HG02642 (cell line): ENCODE results near the gene CASQ2.

Experiments used
- ATAC-seq: cut with Tn5 transposase; IDR thresholded peaks from one replicate; pipeline ENCODE4 v1.9.1; 2021; ENCODE audit warnings: mild to moderate bottlenecking; ENCODE audit not compliant: unreplicated experiment, poor library complexity

CASQ2 gene

GRCh38 chr1:115768549-115768948 is at the start of gene CASQ2:
Gene CASQ2, minus strand, starts transcription at chr1:115768714. Its CDS starts 173 bp downstream, at chr1:115768541.
- ATAC-seq = no peak

GRCh38 chr1:115815694-115816093 is 47.2 kb upstream of the CASQ2 start:
- no peak for ATAC-seq

- no peak for ATAC-seq
Observed at GRCh38 chr1:115814685-115815398, 46.3 kb upstream of the CASQ2 start.

GRCh38 chr1:115813727-115814126 is 45.2 kb upstream of the CASQ2 start:
- no peak for ATAC-seq

GRCh38 chr1:115811140-115811828 is 42.8 kb upstream of the CASQ2 start:
- no peak for ATAC-seq

- ATAC-seq = no peak
Observed at GRCh38 chr1:115810609-115811008, 42.1 kb upstream of the CASQ2 start.

- ATAC-seq = no peak
Observed at GRCh38 chr1:115809847-115810246, 41.3 kb upstream of the CASQ2 start.

GRCh38 chr1:115809076-115809475 is 40.6 kb upstream of the CASQ2 start:
- ATAC-seq = no peak

GRCh38 chr1:115807723-115808122 is 39.2 kb upstream of the CASQ2 start:
- no peak for ATAC-seq

GRCh38 chr1:115805597-115805996 is 37.1 kb upstream of the CASQ2 start:
- no peak for ATAC-seq

GRCh38 chr1:115802416-115802815 is 33.9 kb upstream of the CASQ2 start:
- no peak for ATAC-seq

GRCh38 chr1:115797486-115797885 is 29.0 kb upstream of the CASQ2 start:
- no peak for ATAC-seq

GRCh38 chr1:115796897-115797296 is 28.4 kb upstream of the CASQ2 start:
- ATAC-seq = no peak

GRCh38 chr1:115796036-115796435 is 27.5 kb upstream of the CASQ2 start:
- no peak for ATAC-seq

GRCh38 chr1:115794976-115795639 is 26.6 kb upstream of the CASQ2 start:
- ATAC-seq = no peak

- ATAC-seq = no peak
Observed at GRCh38 chr1:115793162-115793561, 24.6 kb upstream of the CASQ2 start.

- ATAC-seq = no peak
Observed at GRCh38 chr1:115791816-115792215, 23.3 kb upstream of the CASQ2 start.

- ATAC-seq = no peak
Observed at GRCh38 chr1:115790846-115791245, 22.3 kb upstream of the CASQ2 start.

- no peak for ATAC-seq
Observed at GRCh38 chr1:115790356-115790755, 21.8 kb upstream of the CASQ2 start.

- ATAC-seq = no peak
Observed at GRCh38 chr1:115783311-115783710, 14.8 kb upstream of the CASQ2 start.

GRCh38 chr1:115782571-115783281 is 14.2 kb upstream of the CASQ2 start:
- no peak for ATAC-seq
